Stimulated activated CD8-positive, alpha-beta memory T cell treated with anti-CD3 and anti-CD28 coated beads, Interleukin-4, amount 100 ng/mL, for 1 hour (primary cell): Measurements from ENCODE around the gene INS.
"Not testable (repeated sequence)": the region's sequence is repeated elsewhere in the genome, so short reads cannot be mapped to it uniquely, and the experiment has no call there.

Experiments used
- DNase-seq, 2 donors: peaks; one replicate each; pipeline ENCODE4 v3.0.0-alpha.2; 2020; ENCODE audit warnings: low read depth in 2 of 2, low spot score in 1 of 2

Gene INS

GRCh38 chr11:2199466-2200341 lies 38.7 kb upstream of the INS start:
- DNase-seq: no peak

DNA sequence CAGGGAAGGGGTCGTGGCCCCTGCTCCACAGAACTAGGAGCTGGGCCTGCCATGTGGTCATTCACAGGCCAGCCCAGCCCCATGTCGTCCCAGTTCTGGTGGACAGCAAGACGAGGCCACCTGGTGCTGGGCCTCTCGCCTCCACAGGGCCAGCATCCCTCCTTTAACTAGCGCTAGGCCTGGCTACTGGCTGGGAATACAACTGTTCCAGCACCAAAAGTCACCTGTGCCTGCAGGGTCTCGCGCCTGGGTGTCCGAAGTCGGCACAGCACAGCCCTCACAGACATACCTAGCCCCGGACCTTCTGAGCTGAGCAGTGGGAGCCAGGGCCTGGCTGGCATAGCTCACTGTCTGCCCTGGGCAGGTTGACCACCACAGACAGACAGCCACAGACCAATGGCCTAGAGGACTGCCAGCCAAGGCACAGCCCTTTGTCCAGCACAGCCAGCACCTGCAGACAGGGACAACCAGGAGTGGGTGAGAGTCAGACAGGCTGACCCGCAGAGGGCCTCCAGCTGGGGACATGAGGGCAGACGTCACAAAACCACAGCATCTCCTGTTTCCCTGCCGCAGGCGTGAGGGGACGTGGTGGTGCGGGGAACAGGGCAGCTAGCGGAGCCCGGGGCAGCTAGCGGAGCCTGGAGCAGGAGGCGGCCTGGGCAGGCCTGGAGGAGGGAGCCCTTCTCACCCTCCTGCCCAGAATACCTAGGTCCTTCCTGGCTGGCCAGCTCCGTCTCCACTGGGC lies 37.8 kb upstream of the INS start:
- no peak for DNase-seq

DNA sequence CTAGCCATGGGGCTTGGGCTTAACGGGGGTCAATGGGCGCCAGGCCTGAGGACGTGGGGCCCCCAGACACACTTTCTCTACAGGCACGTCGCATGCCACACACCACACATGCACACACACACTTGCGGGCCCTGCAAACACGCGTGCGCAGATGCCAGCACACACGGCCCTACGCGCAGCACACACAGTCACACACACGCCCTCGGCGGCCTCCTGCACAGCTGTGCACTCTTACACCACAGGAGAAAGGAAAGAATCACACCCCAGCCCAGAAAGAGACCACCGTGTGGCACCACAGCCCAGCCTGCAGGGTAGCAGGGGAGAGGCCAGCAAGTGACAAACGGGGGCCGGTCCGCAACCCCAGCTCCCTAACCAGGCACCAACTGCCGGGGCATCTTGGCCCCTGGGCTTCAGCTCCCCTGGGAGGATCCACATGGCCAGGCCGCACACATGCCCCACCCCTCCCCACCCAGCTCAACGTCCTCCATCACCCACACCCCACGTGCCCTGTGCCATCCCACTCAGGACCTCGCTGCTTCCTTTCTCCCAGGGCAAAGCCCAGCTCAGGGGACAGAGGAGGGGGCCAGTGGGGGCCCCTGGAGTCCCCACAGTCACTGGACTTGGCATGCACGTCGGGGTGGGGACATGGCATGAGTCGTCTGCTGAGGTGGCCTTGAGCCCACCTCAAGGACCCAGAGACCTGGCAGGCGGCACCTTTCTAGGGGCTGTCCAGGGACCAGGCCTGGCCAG lies 36.9 kb upstream of the INS start:
- no peak for DNase-seq

- DNase-seq: peak; percentile 32 to 47
Observed at GRCh38 chr11:2196970-2197770, 36.2 kb upstream of the INS start.

GRCh38 chr11:2195756-2196088 lies 34.7 kb upstream of the INS start:
- no peak for DNase-seq

DNA sequence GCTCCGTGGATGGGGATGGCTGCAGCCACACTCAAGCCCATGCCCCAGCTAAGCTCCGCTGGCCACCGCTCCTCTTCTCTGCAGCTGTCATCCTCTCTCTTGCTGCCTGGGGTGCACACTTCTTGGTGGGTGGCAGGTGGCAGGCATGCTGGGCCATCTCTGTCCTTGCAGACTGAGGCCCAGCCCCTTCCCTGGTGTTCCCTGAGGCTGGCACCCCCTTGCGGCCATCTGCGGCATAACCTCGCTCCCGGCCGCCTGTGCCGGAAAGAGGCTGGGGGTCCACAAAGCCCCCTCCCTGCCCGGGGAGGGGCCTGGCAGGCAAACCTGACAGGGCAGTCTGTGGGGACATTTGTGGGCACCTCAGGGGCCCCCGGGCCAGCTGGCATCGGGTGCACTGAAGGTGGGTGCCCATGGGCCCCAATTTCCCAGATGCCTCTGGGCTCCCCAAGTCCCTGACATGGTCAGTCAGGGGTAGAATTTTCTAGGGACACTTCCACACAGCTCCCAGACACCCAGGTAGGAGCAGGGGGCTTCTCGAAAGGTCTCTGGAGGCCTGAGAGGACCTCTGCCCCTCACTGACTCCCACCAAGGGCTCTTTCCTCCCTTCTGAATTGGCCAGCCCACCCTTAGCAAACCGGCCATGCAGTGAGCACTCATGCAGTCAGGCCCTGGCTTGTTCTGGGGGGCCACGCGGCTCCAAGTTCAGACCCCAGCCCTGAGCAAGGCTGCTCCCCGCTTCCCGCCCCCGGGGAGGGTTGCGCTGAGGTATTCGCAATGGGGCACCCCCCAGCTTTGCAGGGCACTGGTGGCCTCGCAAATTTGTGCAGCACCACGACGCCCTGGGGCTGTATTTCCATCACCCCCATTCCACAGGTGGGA lies 34.1 kb upstream of the INS start:
- peak; percentile 23 to 27 for DNase-seq

- not testable (repeated sequence) for DNase-seq
Observed at GRCh38 chr11:2193888-2194595, 33.0 kb upstream of the INS start.

GRCh38 chr11:2193099-2193887 lies 32.3 kb upstream of the INS start:
- DNase-seq: no peak

DNA sequence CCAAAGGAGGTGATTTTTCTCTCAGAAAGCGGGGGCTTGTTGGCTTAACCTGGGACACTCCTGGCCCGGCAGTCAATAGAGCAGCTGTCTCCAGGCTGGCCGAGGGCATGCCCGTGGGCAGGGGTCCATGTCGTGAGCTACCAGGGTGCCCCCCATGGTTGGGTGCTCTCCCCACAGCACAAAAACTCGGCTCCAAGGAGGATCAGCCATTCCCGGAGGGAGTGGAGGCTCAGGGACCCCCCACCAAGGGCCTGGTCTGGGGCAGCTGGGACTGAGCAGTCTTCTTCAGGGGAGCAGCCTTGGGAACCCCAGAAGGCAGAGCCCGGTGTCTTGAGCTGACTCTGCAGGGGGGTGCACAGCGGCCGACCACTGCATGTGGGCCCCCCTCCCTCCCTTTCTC lies 31.4 kb upstream of the INS start:
- DNase-seq: no peak

- no peak for DNase-seq
Observed at GRCh38 chr11:2191883-2192282, 30.9 kb upstream of the INS start.

DNA sequence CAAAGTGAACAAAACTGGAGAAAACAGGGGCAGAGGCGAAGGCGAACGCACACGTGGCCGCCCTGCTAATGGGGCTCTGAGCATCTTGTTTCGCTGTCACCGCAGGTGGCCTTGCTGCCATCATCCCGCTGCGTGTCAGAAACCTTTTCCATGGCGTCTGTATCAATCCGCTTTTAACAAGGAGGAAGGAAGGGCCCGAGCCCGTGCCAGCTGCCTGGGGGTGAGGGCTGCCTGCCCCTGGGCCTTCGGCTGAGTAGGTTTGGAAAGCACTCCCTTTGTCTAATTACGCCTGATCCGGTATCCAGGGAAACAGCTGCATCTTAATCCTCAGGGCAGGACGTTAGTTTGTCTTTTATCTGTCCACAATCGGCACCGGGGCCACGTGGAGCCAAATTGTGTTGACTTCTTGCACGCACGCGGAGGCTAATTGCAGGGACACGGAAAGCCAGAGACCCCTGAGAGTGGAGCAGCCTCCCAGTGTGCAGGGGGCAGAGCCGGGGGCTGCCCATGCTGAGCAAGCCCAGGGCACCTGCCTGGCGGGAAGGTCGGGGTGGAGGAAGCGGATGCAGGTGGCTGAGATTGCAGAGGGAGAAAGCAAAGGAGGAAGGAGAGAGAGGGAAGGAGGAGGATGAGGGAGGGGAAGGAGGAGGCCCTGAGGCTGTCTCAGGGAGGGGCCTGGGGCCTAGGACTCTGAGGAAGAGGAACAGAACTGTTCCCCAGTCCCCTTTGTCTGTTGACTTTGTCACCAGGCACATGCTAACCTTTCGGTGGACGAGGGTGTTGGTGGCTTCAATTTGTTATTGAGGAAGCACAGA lies 29.9 kb upstream of the INS start:
- DNase-seq: no peak

DNA sequence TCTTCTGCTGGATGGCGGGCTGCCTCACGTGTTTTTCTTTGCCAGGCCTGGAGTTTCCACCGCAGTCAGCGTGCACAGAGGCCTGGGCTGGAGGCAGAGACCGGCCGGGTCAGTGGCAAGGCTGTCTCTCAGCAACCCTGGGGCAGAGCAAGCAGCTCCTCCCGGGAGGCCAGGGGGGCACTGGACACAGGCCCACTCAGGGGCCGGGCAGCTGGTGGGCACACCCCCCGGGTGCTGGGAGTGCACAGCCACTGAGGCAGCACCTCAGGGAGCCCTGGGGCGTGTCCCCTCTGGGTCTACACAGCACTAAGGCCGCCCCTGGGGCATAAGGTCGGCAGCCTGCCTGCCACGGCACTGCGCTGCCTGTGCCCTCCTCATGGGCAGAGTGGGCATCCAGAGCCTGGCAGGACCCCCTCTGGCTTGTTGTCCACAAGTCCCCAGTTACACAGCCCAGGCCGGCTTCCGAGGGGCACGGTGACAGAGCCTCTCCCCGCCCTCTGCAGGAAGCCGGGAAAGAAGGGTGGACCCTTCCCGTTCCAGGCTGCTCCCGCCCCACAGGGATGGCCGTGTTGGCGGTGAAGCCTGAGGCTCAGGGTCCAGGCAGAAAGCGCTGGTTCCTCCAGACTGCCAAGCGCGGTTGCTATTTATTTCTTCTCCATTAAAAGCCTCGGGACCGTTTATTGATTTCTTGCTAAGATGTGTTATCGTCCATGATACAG lies 29.1 kb upstream of the INS start:
- no peak for DNase-seq

- DNase-seq: no peak
Observed at GRCh38 chr11:2188745-2189144, 27.7 kb upstream of the INS start.

DNA sequence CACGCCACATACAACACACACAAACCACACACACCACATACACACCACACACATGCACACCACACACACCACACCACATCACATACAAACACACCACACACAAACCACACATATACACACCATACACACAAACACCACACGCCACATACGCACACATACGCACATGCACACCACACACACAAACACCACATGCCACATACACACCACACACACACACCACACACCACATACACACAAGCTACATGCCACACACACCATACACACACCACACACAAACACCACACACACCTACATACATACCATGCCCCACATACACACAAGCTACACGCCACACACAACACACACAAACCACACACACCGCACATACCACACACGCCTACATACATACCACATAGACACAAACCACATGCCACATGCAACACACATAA lies 26.3 kb upstream of the INS start:
- no peak for DNase-seq

GRCh38 chr11:2186669-2187279 lies 25.8 kb upstream of the INS start:
- DNase-seq: peak in 1 of 2 donors; percentile 6

DNA sequence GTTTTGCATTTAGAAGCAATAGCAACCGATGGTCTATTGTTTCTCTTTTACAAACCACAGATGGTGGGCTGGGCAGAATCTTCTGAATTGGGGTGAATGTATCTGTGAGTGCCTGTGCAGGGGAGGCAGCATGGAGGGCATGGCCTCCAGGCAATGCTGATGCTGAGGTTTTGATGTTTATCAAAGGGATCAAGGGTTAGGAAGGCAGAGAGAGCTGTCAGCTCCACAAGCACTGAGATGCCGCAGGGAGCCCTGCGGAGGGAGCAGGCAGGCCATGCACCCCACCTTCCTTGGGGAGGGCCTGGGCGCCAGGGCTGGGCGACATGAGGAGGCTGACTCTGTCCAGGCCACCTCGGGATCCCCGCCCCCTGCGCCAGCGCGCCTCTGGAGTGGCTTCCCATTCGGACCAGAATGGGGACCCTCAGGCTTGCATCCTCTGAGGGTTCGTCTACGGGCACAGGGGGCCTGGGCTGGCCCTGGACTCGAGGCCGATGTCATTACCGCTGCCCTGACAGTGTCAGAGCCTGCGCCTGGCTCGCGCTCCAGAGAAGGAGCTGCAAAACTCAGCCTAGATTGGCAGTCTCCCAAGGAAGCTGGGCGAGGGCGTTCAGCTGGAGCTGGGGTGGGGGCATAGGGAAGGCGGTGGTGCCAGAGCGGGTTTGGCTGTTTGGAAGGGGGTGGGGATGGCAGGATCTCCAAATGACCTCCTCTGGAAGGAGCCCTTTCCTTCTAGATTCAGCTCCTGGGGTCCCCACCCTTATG lies 24.5 kb upstream of the INS start:
- no peak for DNase-seq
